Esophagus muscularis mucosa (tissue), 3 donors: ENCODE data around the gene MRLN.
"Not testable (repeated sequence)": the region's sequence is repeated elsewhere in the genome, so short reads cannot be mapped to it uniquely, and the experiment has no call there.

Source experiments
- EP300 ChIP-seq: sonication (generic); formaldehyde crosslinking; IDR thresholded peaks from one replicate; pipeline ENCODE4 v1.6.1; 2017; ENCODE audit warnings: antibody characterized with exemption
- TF ChIP-seq, protein P1 (sequence below), 3 experiments: fragments of 200-600 bp in 2 of 3; fragments of 450-650 bp in 1 of 3; sonication (generic) in 2 of 3; IDR thresholded peaks; one replicate each; pipeline ENCODE4 v1.5.1; 2017 to 2019; ENCODE audit warnings: antibody characterized with exemption in 3 of 3, mild to moderate bottlenecking in 2 of 3, moderate library complexity in 1 of 3

- not testable (repeated sequence) for TF ChIP-seq EP300
- TF ChIP-seq, protein P1, sequence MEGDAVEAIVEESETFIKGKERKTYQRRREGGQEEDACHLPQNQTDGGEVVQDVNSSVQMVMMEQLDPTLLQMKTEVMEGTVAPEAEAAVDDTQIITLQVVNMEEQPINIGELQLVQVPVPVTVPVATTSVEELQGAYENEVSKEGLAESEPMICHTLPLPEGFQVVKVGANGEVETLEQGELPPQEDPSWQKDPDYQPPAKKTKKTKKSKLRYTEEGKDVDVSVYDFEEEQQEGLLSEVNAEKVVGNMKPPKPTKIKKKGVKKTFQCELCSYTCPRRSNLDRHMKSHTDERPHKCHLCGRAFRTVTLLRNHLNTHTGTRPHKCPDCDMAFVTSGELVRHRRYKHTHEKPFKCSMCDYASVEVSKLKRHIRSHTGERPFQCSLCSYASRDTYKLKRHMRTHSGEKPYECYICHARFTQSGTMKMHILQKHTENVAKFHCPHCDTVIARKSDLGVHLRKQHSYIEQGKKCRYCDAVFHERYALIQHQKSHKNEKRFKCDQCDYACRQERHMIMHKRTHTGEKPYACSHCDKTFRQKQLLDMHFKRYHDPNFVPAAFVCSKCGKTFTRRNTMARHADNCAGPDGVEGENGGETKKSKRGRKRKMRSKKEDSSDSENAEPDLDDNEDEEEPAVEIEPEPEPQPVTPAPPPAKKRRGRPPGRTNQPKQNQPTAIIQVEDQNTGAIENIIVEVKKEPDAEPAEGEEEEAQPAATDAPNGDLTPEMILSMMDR (IDR thresholded peaks at IDR 0.05), result not testable (repeated sequence)
Measured at GRCh38 chr10:59785476-59785875, 32.2 kb upstream of the MRLN start.
